ENCODE data around the gene EPN2. TPM values are rescaled to one million over a fixed set of nuclear protein-coding genes. Genes with fewer than 3 reads are reported as not detected.
A peak's percentile ranks its signal among the peaks of the same experiment; 100 is the strongest.

EPN2 gene
- total RNA-seq, 4 donors from 2014 or later, result 30.7 to 156 (median 45.1) TPM

DNA sequence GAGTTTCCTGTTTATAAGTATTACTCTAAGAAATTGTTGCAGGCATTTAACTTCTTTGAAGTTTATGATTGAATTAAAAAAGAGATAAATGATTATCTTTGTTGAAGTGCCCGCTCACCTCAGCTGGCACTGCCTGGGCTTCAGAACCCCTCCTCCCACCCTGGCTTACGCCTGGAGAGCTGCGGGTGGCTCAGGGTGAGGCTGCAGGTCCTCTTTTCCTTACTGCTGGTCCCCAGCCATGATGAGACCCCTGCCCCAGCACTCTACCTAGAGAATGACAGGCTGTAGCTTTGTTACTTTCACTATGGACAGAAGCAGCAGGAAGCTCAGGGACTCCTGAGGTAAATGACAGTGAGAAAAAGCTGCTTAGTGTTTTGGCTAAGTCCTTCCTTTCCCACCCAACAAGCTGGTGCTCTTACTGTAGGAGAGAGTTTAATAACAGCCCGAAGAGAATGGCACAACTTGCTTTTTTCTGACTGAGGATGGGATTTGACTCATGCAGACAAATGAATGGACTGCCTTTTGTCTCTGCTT is 62.1 kb downstream of the EPN2 start:
- peak overlapping the region in 1 of 4 donors; percentile 41 for H3K27ac ChIP-seq
- H3K4me1 ChIP-seq, result peaks cover 0 to 84% (median 5%) of the 10 kb centered on the region in 3 donors
- H3K27me3 ChIP-seq, result no peaks in the 10 kb centered on the region
- no peaks in the 10 kb centered on the region for H3K9me3 ChIP-seq
- no peak for ATAC-seq
- no peak overlapping the region for H3K4me3 ChIP-seq
- WGBS, 2 donors (ENCODE audit: low coverage in 1 of 2), result 50 to 71% methylated on average over 1 to 4 of the region's 4 CpGs
- TF ChIP-seq POLR2AphosphoS5 (IDR thresholded peaks at IDR 0.05) (no peak), POLR2A (IDR thresholded peaks at IDR 0.05) (no peak), EP300 (IDR thresholded peaks at IDR 0.05) (no peak)
- TF ChIP-seq, protein P1, sequence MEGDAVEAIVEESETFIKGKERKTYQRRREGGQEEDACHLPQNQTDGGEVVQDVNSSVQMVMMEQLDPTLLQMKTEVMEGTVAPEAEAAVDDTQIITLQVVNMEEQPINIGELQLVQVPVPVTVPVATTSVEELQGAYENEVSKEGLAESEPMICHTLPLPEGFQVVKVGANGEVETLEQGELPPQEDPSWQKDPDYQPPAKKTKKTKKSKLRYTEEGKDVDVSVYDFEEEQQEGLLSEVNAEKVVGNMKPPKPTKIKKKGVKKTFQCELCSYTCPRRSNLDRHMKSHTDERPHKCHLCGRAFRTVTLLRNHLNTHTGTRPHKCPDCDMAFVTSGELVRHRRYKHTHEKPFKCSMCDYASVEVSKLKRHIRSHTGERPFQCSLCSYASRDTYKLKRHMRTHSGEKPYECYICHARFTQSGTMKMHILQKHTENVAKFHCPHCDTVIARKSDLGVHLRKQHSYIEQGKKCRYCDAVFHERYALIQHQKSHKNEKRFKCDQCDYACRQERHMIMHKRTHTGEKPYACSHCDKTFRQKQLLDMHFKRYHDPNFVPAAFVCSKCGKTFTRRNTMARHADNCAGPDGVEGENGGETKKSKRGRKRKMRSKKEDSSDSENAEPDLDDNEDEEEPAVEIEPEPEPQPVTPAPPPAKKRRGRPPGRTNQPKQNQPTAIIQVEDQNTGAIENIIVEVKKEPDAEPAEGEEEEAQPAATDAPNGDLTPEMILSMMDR (IDR thresholded peaks at IDR 0.05), result no peak
- H3K36me3 ChIP-seq, result no peaks in the 10 kb centered on the region

DNA sequence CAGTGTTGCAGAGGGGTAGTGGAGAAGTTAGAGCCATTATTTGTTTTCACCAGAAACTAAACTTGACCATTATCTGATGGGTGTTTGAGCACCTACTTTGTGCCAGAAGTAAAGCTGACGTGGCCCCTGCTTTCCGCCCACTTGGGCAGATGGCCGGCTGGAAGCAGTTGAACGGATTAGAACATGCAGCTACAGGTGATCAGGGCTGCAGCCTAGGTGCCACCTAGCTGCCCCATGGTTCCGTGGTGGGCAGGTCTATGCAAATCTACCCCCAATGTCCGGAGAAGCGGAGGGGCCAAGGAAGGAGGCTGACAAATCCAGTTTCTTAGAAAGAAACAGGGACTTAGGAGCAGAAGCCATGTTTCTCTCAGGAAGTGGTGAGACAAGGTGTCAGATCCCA is 62.7 kb downstream of the EPN2 start:
- ATAC-seq, result no peak
- H3K27ac ChIP-seq, result no peak overlapping the region

DNA sequence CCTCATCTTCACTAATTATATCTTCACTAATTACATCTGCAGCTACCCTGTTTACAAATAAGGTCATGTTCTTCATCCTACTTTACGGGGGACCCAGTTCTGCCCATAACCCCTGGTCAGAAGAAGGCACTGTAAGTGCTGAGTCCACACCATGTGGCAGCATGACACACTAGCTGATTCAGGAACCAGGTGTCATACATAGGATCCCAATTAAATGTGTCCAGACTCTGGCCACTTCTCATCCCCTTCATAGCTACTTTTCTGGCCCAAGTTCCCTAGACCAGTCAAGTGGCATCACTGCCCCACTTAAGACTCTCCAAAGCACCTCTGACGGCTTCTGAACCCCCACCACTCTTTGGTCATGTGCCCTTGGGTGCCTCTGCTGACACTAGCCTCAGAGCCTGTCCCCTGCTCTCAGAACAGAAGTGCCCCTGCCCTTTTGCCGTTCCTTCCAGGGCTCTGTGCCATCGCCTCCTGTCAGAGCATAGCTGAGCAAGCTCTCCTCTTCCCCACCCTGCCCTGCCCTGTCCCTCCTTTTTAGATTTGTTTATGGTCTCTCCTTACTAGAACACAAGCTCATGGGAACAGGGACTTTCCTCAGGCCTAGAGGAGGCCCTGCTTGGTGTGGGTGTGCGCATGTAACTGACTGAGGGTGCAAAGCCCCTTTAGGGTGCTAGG is 64.2 kb downstream of the EPN2 start:
- H3K4me3 ChIP-seq, result no peak overlapping the region
- 82 to 86% methylated on average over 1 to 4 of the region's 5 CpGs for WGBS, 2 donors (ENCODE audit: low coverage in 1 of 2)
- TF ChIP-seq, protein P1 (IDR thresholded peaks at IDR 0.05), result no peak
- TF ChIP-seq POLR2AphosphoS5 (IDR thresholded peaks at IDR 0.05), result no peak
- TF ChIP-seq POLR2A (IDR thresholded peaks at IDR 0.05), result no peak
- TF ChIP-seq EP300 (IDR thresholded peaks at IDR 0.05), result no peak

More for the DNA sequence above, 62.7 kb downstream of the EPN2 start:
- peaks cover 0 to 90% (median 5%) of the 10 kb centered on the region in 3 donors for H3K4me1 ChIP-seq
- TF ChIP-seq POLR2AphosphoS5 (IDR thresholded peaks at IDR 0.05), result no peak
- no peak for TF ChIP-seq EP300 (IDR thresholded peaks at IDR 0.05)
- TF ChIP-seq POLR2A (IDR thresholded peaks at IDR 0.05), result no peak
- TF ChIP-seq, protein P1 (IDR thresholded peaks at IDR 0.05), result no peak
- H3K4me3 ChIP-seq, result no peak overlapping the region
- no peaks in the 10 kb centered on the region for H3K27me3 ChIP-seq
- 100% methylated on average over 3 to 4 of the region's 7 CpGs for WGBS, 2 donors (ENCODE audit: low coverage in 1 of 2)
- no peaks in the 10 kb centered on the region for H3K9me3 ChIP-seq
- H3K36me3 ChIP-seq, result peaks cover 0 to 5% of the 10 kb centered on the region in 2 donors

DNA sequence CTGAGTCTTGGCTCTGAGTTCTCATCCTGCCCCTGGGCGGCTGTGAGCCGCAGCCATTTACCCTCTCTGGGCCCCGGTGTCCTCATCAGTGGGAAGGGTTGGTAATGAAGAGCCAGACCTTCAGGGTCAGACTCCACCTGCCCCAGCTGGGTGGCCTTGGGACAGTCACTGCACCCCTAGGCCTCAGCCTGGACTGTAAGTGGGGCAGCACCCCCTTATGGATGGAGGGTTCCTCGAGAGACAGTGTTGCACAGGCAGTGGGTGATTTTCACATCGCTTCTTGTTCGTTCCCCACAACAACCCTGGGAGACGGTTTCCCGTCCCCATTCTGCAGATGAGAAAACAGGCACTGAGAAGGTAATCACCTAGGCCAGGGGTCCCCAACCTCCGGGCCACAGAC is 64.8 kb downstream of the EPN2 start:
- ATAC-seq, result no peak
- Histone ChIP-seq H3K27me3 (no peaks in the 10 kb centered on the region), H3K4me1 (peaks cover 0 to 97% (median 5%) of the 10 kb centered on the region in 3 donors), H3K27ac (peak overlapping the region in 2 of 4 donors; percentile 5 to 37), H3K4me3 (no peak overlapping the region), H3K36me3 (peaks cover 0 to 15% of the 10 kb centered on the region in 2 donors), H3K9me3 (no peaks in the 10 kb centered on the region)
- TF ChIP-seq, protein P1 (IDR thresholded peaks at IDR 0.05), result no peak
- no peak for TF ChIP-seq POLR2A (IDR thresholded peaks at IDR 0.05)
- TF ChIP-seq EP300 (IDR thresholded peaks at IDR 0.05), result no peak
- TF ChIP-seq POLR2AphosphoS5 (IDR thresholded peaks at IDR 0.05), result no peak
- WGBS, 2 donors (ENCODE audit: low coverage in 1 of 2), result 100% methylated on average over 2 of the region's 9 CpGs; no CpG with 5 or more reads in 1 of the 2 donors

More for the DNA sequence above, 64.2 kb downstream of the EPN2 start:
- peaks cover 0 to 98% (median 5%) of the 10 kb centered on the region in 3 donors for H3K4me1 ChIP-seq
- peaks cover 0 to 11% of the 10 kb centered on the region in 2 donors for H3K36me3 ChIP-seq
- H3K9me3 ChIP-seq, result no peaks in the 10 kb centered on the region
- H3K27ac ChIP-seq, result peak overlapping the region in 2 of 4 donors; percentile 5 to 37
- no peak for ATAC-seq
- no peaks in the 10 kb centered on the region for H3K27me3 ChIP-seq
